ENCODE data around the gene HDGFL2.

DNA sequence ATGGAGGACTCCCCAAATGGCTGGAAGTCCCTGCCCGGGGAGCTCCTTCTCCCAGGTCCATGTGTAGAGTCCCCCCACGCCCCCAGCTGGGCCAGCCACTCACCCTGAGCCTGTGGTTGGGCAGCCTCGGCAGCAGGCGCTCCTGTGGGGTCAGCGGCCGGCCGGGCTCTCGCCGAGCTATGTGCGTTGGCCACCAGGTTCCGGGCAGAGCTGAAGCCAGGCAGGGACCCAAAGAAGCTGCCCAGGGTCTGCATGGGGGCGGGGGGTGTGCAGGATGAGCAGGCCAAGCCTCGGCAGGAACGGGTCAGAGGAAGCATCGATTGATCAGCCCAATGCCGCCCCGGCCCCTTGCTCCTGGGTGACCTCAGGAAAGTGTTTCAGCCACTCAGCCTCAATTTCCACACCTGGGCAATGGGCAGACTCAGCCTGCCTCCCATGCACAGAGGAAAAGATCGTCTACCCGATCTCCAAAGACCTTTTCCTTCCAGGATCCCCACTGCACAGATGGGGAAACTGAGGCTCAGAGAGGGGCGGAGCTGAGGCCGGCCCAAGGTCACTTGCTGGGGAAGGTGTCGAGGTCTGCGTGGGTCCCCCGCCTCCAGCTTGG, 45.5 kb downstream of the HDGFL2 start:
- no peak for TF ChIP-seq EZH2 (IDR thresholded peaks at IDR 0.05; ENCODE audit: low read length, missing control alignments)
- TF ChIP-seq CTCF (conservative IDR thresholded peaks at IDR 0.05 in 1 of 2, IDR thresholded peaks at IDR 0.05 in 1 of 2; ENCODE audit: low read depth in 1 of 2, low read length in 2 of 2) = no peak
